Activated CD8-positive, alpha-beta memory T cell treated with anti-CD3 and anti-CD28 coated beads, Interleukin-2, amount 50 U/mL, for 48 hours (primary cell): ENCODE measurements around the gene CYP3A4.

Experiments used
- DNase-seq: peaks from one replicate; pipeline ENCODE4 v3.0.0-alpha.2; 2020

Gene CYP3A4

DNA sequence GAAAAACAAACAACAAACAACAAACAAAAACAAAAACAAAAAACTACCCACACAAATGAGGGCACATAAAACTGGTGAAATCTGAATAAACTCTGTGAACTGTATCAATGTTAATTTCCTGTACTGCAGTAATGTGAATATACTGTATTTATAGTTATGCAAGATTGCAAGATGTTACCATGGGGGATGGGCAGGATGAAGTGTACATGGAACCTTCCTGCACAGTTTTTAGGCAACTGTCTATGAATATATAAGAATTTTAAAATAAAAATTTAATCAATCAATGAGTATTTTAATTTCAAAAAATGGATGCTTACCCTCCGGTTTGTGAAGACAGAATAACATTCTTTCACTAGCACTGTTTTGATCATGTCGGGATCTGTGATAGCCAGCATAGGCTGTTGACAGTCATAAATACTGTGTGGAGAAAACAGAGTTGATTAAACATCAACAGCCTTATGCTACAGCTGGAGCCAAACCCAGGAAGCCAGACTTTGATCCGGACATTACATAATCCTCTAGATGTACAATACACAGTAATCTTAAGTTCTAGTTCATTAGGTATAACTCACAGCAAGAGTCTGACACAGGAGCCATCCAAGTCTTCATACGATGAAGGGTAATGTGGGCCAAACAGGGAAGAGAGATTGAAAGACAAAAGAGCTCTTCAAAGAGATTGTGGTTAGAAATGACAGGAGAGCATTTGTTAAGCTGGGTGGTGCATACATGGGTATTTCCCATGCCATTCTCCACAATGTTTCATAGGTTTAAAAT, 63.8 kb downstream of the CYP3A4 start:
- no peak for DNase-seq

DNA sequence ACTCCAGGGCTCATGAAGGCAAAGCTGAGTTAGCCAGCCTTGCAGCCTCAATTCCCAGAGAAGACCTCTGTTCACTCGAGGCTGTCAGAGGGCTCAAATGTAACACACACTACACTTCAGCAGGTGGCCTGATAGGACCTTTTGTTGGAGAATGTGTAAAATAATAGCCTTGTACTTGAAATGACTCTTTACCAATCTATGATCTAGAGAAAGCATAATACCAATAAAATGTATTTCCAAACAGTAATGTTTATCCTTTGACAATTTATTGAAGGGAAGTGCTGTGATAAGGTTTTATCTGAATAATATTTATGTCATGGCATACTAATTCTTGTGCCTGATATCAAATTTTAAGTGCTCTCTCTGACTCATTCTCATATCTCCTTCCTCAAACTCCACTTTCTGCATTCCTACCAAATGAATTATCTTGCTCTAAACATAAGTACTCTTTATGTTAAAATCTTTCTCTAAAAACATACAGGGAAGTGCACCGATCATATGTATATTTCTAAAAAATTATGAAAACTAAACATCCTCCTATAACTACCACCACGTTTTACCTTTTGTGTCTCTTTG, 69.9 kb downstream of the CYP3A4 start:
- DNase-seq: no peak

DNA sequence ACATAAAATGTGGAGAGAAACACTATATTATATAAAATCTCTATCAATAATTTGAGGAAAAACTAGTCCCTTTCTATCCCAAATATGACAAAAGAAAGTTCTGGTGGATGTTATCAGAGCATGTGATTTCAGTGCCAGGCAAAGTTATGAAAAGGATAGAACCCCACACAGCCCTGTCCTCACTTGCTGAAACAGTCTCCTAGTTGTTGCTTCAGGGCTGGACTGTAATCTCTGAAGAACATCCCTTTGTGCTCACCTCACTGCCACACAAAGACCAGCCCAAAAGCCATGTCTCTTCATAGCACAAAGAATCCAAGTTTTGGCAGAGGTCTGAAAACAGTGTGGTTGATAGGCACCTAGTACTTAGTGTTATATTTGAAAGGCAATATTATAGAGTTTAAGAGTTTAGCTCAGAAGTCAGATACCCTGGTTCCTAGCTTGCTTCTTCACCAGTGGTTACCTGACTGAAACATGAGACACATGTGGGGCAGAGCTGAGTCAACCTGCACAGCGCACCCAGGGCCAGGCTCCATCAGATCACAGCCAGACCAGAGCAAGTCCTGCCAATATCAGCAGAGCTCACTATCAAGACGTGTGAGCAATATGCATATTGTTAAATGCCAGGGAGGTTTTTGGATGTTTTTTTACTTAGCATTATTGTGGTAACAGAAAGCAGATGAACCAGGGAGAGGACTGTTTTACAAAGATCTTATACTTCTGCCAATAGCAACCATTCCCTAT, 74.0 kb downstream of the CYP3A4 start:
- no peak for DNase-seq

DNA sequence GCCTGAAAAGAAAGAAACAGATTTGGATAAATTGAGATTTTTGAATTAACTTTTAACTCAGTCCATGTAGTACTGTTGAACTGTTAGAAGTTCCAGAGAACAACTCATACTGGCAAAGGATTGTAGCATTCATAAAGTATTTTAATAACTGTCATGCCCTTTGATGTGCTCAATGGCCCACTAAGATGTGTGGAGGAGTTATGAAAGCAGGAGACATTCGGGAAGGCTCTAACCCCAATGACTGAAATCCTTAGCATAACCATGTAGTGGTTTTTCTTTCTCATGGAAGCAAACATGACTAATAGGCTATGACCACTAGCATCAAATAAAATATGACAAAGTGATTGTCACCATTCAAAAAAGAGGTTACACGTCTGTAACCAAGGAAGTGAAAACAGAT, 74.7 kb downstream of the CYP3A4 start:
- DNase-seq: no peak

DNA sequence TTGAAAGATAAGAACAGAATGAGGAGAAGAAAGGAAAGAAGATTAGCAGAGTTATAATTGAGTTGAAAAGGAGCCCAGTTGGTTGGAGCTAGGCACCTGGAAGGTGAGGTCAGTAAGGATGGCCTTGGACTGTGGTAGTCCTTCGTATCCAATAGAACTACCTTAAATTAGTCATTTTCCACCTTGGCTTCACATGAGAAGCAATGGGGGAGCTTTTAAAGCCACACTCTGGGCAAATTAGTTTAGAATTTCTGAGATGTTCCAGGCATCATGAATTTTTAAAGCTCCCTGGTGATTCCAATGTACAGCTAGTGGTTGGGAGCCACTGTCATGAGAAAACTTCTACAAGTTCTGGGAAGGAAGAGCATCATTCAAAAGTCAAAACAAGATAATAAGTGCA, 76.9 kb downstream of the CYP3A4 start:
- no peak for DNase-seq
